Epithelial cell of proximal tubule (primary cell): ENCODE data around the gene MAP3K13. TPM values are rescaled to one million over a fixed set of nuclear protein-coding genes. Genes with fewer than 3 reads are reported as not detected.

Source experiments
- DNase-seq: peaks from one replicate; pipeline ENCODE4 v3.0.0-alpha.2; 2011; ENCODE audit warnings: low read depth
- H3K4me3 ChIP-seq: 2 replicates; pipeline ENCODE4 v1.5.1; 2011; ENCODE audit warnings: low read depth, mild to moderate bottlenecking, low read length
- total RNA-seq: library from RNA; depleted of rRNA; stranded (reverse); fragments of >200 nt; gene quantifications from 2 replicates; pipeline ENCODE4 v1.2.3, GENCODE V29; 2015
- TF ChIP-seq, protein P1 (sequence below): conservative IDR thresholded peaks from 2 replicates; pipeline ENCODE4 v1.5.1; 2012; ENCODE audit warnings: low read depth, mild to moderate bottlenecking, low read length

The MAP3K13 gene
- total RNA-seq, 1 donor from 2014 or later = 14.5 TPM

DNA sequence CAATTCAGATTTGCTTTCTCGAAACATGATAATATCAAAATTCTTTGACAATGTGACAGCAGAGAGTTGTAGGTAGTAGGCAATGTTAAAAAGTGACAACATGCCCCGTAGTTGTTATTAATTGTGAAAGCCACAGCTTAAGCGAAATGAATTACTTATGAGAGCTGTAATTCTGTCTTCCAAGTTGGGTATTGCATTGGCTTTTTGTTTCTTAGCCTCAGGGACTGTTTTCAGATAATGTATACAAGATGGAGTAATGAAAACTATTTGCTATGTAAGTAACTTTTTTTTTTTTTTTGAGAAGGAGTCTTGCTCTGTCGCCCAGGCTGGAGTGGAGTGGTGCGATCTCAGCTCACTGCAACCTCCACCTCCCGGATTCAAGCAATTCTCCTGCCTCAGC lies 43.1 kb upstream of the MAP3K13 start:
- no peak for DNase-seq
- TF ChIP-seq, protein P1, sequence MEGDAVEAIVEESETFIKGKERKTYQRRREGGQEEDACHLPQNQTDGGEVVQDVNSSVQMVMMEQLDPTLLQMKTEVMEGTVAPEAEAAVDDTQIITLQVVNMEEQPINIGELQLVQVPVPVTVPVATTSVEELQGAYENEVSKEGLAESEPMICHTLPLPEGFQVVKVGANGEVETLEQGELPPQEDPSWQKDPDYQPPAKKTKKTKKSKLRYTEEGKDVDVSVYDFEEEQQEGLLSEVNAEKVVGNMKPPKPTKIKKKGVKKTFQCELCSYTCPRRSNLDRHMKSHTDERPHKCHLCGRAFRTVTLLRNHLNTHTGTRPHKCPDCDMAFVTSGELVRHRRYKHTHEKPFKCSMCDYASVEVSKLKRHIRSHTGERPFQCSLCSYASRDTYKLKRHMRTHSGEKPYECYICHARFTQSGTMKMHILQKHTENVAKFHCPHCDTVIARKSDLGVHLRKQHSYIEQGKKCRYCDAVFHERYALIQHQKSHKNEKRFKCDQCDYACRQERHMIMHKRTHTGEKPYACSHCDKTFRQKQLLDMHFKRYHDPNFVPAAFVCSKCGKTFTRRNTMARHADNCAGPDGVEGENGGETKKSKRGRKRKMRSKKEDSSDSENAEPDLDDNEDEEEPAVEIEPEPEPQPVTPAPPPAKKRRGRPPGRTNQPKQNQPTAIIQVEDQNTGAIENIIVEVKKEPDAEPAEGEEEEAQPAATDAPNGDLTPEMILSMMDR = no peak

DNA sequence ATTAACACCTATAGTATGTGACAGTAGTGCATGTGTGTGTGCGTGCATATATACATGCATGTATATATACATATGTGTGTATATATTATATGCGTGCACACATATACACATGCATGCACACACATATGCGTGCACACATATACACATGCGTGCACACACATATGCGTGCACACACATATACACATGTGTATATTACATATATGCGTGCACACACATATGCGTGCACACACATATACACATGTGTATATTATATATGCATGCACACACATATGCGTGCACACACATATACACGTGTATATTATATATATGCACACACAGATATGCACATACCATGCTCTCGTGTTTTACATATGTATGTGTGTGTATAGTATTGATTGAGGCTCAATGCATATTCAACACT lies 42.0 kb upstream of the MAP3K13 start:
- H3K4me3 ChIP-seq = no peak overlapping the region
- DNase-seq = no peak
- TF ChIP-seq, protein P1 = no peak

More for the DNA sequence above, 43.1 kb upstream of the MAP3K13 start:
- no peak overlapping the region for H3K4me3 ChIP-seq

DNA sequence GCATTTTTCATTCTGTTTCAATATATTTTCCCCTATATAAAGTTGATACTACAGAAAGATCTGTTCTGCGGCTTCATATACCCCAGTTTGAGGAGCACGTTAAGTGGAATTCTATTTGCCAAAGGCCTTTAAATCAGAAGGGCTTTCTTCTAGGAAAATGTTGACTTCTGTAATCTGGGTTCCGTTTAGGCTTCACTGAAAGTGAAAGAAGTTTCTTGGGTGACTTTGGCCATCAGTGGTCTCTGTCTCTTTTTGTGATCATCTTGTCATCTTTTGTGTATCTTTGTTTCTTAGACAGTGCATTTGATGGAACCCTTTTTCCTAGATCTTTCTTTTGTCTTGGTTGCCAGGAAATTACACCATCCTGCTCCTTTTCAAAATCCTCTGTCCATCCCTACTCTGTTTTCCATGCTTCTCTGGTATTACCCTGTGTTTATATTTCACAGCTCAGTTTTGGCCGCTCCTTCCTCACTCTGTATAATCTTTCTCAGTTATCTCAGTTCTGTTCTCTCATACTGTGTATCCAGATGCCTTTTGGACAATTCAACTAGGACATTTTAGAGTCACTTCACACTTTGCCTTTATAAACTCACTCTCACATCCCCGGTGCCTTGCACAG lies 40.7 kb upstream of the MAP3K13 start:
- DNase-seq = no peak
- TF ChIP-seq, protein P1 = no peak
- H3K4me3 ChIP-seq = no peak overlapping the region

DNA sequence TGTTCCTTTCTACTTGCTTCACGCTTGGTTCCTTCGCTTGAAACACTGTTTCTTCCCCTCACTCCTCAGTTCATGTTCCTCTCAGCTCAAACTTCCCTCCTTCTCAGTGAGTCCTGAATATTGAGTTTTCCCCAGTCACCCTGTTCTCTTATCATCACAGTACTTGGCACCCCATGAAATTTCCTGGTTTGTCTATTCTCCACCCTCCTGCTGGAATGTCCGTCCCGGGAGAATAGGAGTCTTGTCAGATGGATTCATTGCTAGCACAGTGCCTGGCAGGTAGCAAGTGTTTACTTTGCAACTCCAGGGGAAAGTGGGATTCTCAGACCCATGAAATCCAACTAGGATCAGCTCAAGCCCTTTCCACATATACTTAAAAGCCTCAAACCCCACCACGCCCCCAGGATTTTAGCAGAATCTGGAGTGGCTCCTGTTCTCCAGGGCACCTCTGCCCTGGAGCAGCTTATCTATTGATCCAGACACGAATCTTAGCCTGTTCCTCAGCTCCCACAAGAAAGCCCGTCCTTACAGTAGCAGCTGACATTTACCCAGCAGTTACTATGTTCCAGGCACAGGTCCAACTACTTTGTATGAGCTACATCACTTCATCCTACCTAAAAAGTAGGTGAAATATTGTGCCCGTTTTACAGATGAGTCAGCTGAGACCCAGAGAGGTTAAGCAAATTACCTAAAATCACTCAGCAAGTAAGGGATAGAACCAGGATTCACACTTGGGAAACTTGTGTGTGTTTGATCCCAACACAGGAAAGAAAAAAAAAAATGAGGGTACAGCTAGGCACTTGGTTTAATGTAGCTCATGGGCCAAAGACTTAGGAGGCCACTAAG lies 36.8 kb upstream of the MAP3K13 start:
- TF ChIP-seq, protein P1 = no peak
- DNase-seq = no peak
- no peak overlapping the region for H3K4me3 ChIP-seq

DNA sequence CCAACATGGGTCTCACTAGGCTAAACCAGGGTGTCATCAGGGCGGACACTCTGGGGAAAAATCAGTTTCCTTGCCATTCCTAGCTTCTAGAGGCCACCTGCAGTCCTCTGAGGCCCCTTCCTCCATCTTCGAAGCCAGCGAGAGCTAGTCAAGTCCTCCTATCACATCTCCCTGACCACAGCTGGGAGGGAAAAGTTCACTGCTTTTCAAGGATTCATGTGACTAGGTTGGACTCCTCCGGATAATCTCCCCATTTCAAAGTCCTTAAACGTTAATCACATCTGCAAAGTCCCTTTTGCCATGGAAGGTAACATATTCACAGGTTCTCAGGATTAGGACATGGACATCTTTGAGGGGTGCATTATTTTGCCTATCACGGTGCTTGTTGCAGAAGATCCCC lies 35.9 kb upstream of the MAP3K13 start:
- no peak overlapping the region for H3K4me3 ChIP-seq
- TF ChIP-seq, protein P1 = no peak

DNA sequence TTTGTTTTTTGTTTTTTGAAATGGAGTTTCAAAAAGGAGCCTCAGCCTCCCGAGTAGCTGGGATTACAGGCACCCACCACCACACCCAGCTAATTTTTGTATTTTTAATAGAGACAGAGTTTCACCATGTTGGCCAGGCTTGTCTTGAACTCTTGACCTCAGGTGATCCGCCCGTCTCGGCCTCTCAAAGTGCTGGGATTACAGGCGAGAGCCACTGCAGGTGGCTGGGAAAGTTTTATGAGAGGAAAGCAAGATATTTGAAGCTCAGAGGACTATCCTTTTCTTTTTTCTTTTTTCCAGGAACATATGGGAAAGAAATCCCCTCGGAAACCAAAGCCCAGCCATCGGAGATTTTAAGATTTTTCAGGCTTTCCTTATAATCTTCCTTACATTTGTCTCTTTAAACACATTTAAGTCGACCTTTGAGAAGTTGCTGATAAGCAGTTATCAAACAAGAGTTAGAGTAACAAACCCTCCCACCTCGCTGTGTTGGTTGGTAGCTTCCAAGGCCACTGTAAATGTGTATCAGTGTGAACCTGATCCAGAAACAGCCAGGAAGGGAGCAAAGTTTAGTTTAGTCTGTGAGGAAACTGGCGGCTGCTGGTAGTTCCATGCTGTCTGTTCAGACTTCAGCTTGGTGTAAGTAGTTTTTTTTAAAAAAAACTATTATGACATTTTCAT lies 34.5 kb upstream of the MAP3K13 start:
- TF ChIP-seq, protein P1 = no peak
- H3K4me3 ChIP-seq = peak overlapping the region; percentile 53
- DNase-seq = peak; percentile 52

More for the DNA sequence above, 35.9 kb upstream of the MAP3K13 start:
- DNase-seq = no peak
